Measurements from ENCODE around the gene ZNF175. TPM values are rescaled to one million over a fixed set of nuclear protein-coding genes. Genes with fewer than 3 reads are reported as not detected.

The ZNF175 gene
- total and polyA plus RNA-seq, 9 of the 15 experiments (the other 6 are each of a cell fraction or from before 2014, with no cell fraction given) = 3.7 to 37.9 (median 14.0) TPM

DNA sequence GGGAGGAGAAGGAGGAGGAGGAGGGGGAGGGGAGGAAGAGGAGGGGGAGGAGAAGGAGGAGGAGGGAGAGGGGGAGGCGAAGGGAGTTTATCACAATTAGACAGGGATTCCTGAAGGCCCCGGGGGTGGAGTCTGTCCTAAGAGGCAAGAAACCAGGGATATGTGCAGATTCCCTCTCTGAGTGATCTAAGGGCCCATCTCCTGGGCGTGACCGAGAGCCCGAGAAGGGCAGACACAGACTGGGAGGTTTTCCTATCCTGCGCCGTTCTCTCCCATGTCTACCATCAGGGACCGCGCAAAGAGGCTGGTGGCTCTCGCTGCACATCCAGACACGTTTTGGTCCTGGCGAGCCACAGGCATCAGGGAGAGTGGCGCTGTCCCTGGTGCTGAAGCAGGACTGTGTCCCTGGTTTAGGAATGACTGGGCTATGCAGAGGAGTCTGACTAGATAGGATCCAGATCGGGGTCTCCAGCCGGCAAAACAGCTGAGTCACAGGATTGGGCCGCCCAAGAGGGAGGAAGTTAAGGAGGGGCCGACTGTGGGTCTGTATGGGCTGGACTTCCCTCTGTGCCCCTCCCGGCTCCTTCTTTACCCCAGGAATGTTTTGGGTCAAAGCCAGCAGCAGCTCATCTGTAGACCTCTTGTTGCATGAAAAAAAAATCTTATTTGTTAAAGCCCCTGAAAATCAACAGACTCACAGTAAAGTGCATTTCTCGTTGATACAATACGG lies 17.9 kb upstream of the ZNF175 start (continued):
- peak; percentile 57; the same call in 1 of the 2 replicates for TF ChIP-seq RERE (CRISPR knock-in tag; IDR thresholded peaks at IDR 0.05; ENCODE audit: borderline replicate concordance)
- peak; percentile 89; the same call in 1 of the 2 replicates for TF ChIP-seq ZNF197 (CRISPR knock-in tag; IDR thresholded peaks at IDR 0.05; ENCODE audit: low read depth)
- TF ChIP-seq RBM25 (IDR thresholded peaks at IDR 0.05; ENCODE audit: low read depth, low read length, severe bottlenecking) = no peak
- TF ChIP-seq, protein P1, sequence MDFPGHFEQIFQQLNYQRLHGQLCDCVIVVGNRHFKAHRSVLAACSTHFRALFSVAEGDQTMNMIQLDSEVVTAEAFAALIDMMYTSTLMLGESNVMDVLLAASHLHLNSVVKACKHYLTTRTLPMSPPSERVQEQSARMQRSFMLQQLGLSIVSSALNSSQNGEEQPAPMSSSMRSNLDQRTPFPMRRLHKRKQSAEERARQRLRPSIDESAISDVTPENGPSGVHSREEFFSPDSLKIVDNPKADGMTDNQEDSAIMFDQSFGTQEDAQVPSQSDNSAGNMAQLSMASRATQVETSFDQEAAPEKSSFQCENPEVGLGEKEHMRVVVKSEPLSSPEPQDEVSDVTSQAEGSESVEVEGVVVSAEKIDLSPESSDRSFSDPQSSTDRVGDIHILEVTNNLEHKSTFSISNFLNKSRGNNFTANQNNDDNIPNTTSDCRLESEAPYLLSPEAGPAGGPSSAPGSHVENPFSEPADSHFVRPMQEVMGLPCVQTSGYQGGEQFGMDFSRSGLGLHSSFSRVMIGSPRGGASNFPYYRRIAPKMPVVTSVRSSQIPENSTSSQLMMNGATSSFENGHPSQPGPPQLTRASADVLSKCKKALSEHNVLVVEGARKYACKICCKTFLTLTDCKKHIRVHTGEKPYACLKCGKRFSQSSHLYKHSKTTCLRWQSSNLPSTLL (IDR thresholded peaks at IDR 0.05) = no peak
- TF ChIP-seq MAX (CRISPR knock-in tag; IDR thresholded peaks at IDR 0.05) = peak; percentile 89
- TF ChIP-seq RBFOX2 (IDR thresholded peaks at IDR 0.05; ENCODE audit: low read depth, low read length) = peak; percentile 41; the same call in 1 of the 2 replicates
- TF ChIP-seq KDM2B (CRISPR knock-in tag; IDR thresholded peaks at IDR 0.05) = no peak
- TF ChIP-seq ZHX1 (conservative IDR thresholded peaks at IDR 0.05; ENCODE audit: low read length) = no peak
- no peak for TF ChIP-seq ESRRB (CRISPR knock-in tag; IDR thresholded peaks at IDR 0.05; ENCODE audit: borderline replicate concordance)
- TF ChIP-seq EWSR1 (IDR thresholded peaks at IDR 0.05; ENCODE audit: borderline replicate concordance, low read depth, partially characterized antibody) = no peak
- no peak for TF ChIP-seq TAF15 (IDR thresholded peaks at IDR 0.05; ENCODE audit: low read depth, low read length)
- TF ChIP-seq ZNF431 (CRISPR knock-in tag; IDR thresholded peaks at IDR 0.05) = peak; percentile 48; the same call in 1 of the 2 replicates
- TF ChIP-seq ZNF695 (CRISPR knock-in tag; IDR thresholded peaks at IDR 0.05) = no peak
- TF ChIP-seq GATAD2A (IDR thresholded peaks at IDR 0.05) = peak; percentile 86; the same call in 1 of the 2 replicates
- no peak for TF ChIP-seq ZNF253 (CRISPR knock-in tag; conservative IDR thresholded peaks at IDR 0.05)
- no peak for TF ChIP-seq SMAD2 (IDR thresholded peaks at IDR 0.05; ENCODE audit: low read depth, low read length)
- no peak for TF ChIP-seq MCM5 (IDR thresholded peaks at IDR 0.05; ENCODE audit: low read depth)

Measured in K562 (cell line).